H1 (cell line): ENCODE data around the gene RRAS. TPM values are rescaled to one million over a fixed set of nuclear protein-coding genes. Genes with fewer than 3 reads are reported as not detected.

Source experiments
- ATF3 ChIP-seq: IDR thresholded peaks from 2 replicates; pipeline ENCODE4 v1.6.1; 2011; ENCODE audit warnings: low read depth, mild to moderate bottlenecking, low read length; ENCODE audit not compliant: insufficient read depth
- CBX5 ChIP-seq: fragments of 300-800, 300-1000 bp; sonication (generic); IDR thresholded peaks from 2 replicates; pipeline ENCODE4 v1.7.1; 2016; ENCODE audit warnings: antibody characterized with exemption, low read length, low read depth
- CHD7 ChIP-seq: fragments of 300-600 bp; sonication (generic); IDR thresholded peaks from 2 replicates; pipeline ENCODE4 v1.7.1; 2012; ENCODE audit warnings: low read length, moderate library complexity, mild to moderate bottlenecking, inconsistent platforms; ENCODE audit not compliant: insufficient replicate concordance
- CREB1 ChIP-seq: IDR thresholded peaks from 2 replicates; pipeline ENCODE4 v1.6.1; 2012; ENCODE audit warnings: inconsistent platforms
- CTBP2 ChIP-seq: IDR thresholded peaks from 2 replicates; pipeline ENCODE4 v1.7.0; 2011; ENCODE audit warnings: borderline replicate concordance, mild to moderate bottlenecking, moderate library complexity, mixed read lengths, low read length; ENCODE audit not compliant: insufficient read depth, insufficient read length
- E2F6 ChIP-seq: IDR thresholded peaks from 2 replicates; pipeline ENCODE4 v1.6.1; 2012; ENCODE audit warnings: inconsistent platforms
- JUN ChIP-seq: IDR thresholded peaks from 2 replicates; pipeline ENCODE4 v1.6.1; 2011; ENCODE audit warnings: low read depth, mild to moderate bottlenecking, improper control_type of control experiment, low read length
- MAFK ChIP-seq: IDR thresholded peaks from 2 replicates; pipeline ENCODE4 v1.6.1; 2012; ENCODE audit warnings: low read depth, mild to moderate bottlenecking, improper control_type of control experiment, low read length
- SIRT6 ChIP-seq: IDR thresholded peaks from one replicate; pipeline ENCODE4 v1.7.1; 2012; ENCODE audit warnings: low read length, inconsistent platforms
- SP4 ChIP-seq: IDR thresholded peaks from 2 replicates; pipeline ENCODE4 v1.6.1; 2012; ENCODE audit warnings: low read length, inconsistent platforms
- SRF ChIP-seq: IDR thresholded peaks from 2 replicates; pipeline ENCODE4 v1.6.1; 2011; ENCODE audit warnings: mild to moderate bottlenecking, low read depth, low read length, moderate library complexity
- polyA plus RNA-seq, 7 experiments: library from polyadenylated mRNA; depleted of rRNA in 3 of 7; stranded (reverse) in 5 of 7; unstranded in 2 of 7; fragments of >200 nt in 5 of 7; fragments of 200-250 nt in 2 of 7; gene quantifications; 1 replicate in 5 of 7; 2 replicates in 1 of 7; 4 replicates in 1 of 7; pipeline versions ENCODE4 v1.2.1 to v1.2.3, GENCODE V29; 2011 to 2013; ENCODE audit warnings: missing spikeins in 2 of 7, mixed read lengths in 2 of 7
- total RNA-seq: library from RNA; stranded (reverse); fragmentation: NEBNext Ultra II Directional; extraction: Animal tissue kit (Norgen Biotek cat#: 25700); gene quantifications from 2 replicates; pipeline ENCODE4 v1.2.1, GENCODE V29; 2021

RRAS gene
- total and polyA plus RNA-seq, 2 of the 8 experiments (the other 6 are each of a cell fraction or from before 2014, with no cell fraction given) = 17.7 to 49.1 TPM

- TF ChIP-seq CHD7 (no peak), JUN (no peak), CTBP2 (no peak), CREB1 (no peak), CBX5 (no peak), MAFK (no peak), SRF (no peak), E2F6 (no peak), ATF3 (no peak), SP4 (no peak), SIRT6 (no peak)
These were observed 47.2 kb upstream of the RRAS start (continued) for GRCh38 chr19:49687150-49687549.
